SK-N-SH (cell line): ENCODE results near the gene TBRG4. TPM values are rescaled to one million over a fixed set of nuclear protein-coding genes. Genes with fewer than 3 reads are reported as not detected.

Experiments
- CTCF ChIA-PET: fragments of 300-600, 350-600 bp; formaldehyde crosslinking; extraction: SDS; loops from one replicate; lab custom pipeline; 2021; lab: Yijun Ruan, JAX
- POLR2A ChIA-PET: fragments of 350-600 bp; sonication (Branson Sonifier 250); formaldehyde crosslinking; extraction: SDS; loops from one replicate; lab custom pipeline; 2020; ENCODE audit warnings: antibody characterized with exemption, inconsistent platforms; lab: Yijun Ruan, JAX
- DNase-seq: peaks from one replicate; pipeline ENCODE4 v3.0.0; 2012
- H2AFZ ChIP-seq: fragments of 200-600 bp; sonication (generic); 2 replicates; pipeline ENCODE4 v1.8.1; 2016; ENCODE audit warnings: antibody characterized with exemption, mild to moderate bottlenecking, low read depth
- H3F3A ChIP-seq: fragments of 200-600 bp; sonication (generic); replicated peaks from 2 replicates; pipeline ENCODE3; 2016; ENCODE audit warnings: antibody characterized with exemption, mild to moderate bottlenecking; ENCODE audit not compliant: insufficient read depth
- H3K27ac ChIP-seq, 2 experiments: fragments of 200-500 bp in 1 of 2; fragments of 200-600 bp in 1 of 2; sonication (Bioruptor generic) in 1 of 2; sonication (generic), shearing (Covaris generic) in 1 of 2; 2 replicates each; pipeline versions ENCODE4 v1.5.1 to v1.6.1; 2014 to 2016; ENCODE audit warnings: low read depth in 2 of 2, inconsistent platforms in 1 of 2, low read length in 1 of 2, mild to moderate bottlenecking in 1 of 2, mixed read lengths in 1 of 2
- H3K27me3 ChIP-seq: fragments of 200-600 bp; sonication (generic), shearing (Covaris generic); 2 replicates; pipeline ENCODE4 v1.6.1; 2016; ENCODE audit warnings: mixed run types; ENCODE audit not compliant: insufficient read depth
- H3K36me3 ChIP-seq, 2 experiments: fragments of 200-500 bp in 1 of 2; fragments of 200-600 bp in 1 of 2; sonication (Bioruptor generic) in 1 of 2; sonication (generic) in 1 of 2; replicated peaks in 1 of 2; 2 replicates each; pipeline versions ENCODE3 to v1.5.1; 2014 to 2016; ENCODE audit warnings: low read length in 1 of 2, mild to moderate bottlenecking in 1 of 2; ENCODE audit not compliant: insufficient read depth in 2 of 2, control insufficient read depth in 1 of 2
- H3K4me1 ChIP-seq, 2 experiments: fragments of 200-500 bp in 1 of 2; fragments of 200-600 bp in 1 of 2; sonication (Bioruptor generic) in 1 of 2; sonication (generic), shearing (Covaris generic) in 1 of 2; 2 replicates each; pipeline versions ENCODE4 v1.5.1 to v1.6.1; 2014 to 2016; ENCODE audit warnings: low read depth in 1 of 2, low read length in 1 of 2, mixed run types in 1 of 2; ENCODE audit not compliant: insufficient read depth in 2 of 2, control insufficient read depth in 1 of 2
- H3K4me2 ChIP-seq: fragments of 200-600 bp; sonication (generic), shearing (Covaris generic); 2 replicates; pipeline ENCODE4 v1.6.1; 2017; ENCODE audit warnings: mixed run types
- H3K4me3 ChIP-seq, 2 experiments: fragments of 200-500 bp in 1 of 2; fragments of 200-600 bp in 1 of 2; sonication (Bioruptor generic) in 1 of 2; sonication (generic), shearing (Covaris generic) in 1 of 2; 2 replicates each; pipeline versions ENCODE4 v1.5.1 to v1.8.1; 2014 to 2016; ENCODE audit warnings: low read depth in 2 of 2, inconsistent platforms in 1 of 2, low read length in 1 of 2, mild to moderate bottlenecking in 1 of 2, mixed read lengths in 1 of 2, moderate library complexity in 1 of 2
- H3K79me2 ChIP-seq: fragments of 200-600 bp; sonication (generic); 2 replicates; pipeline ENCODE4 v1.8.1; 2017; ENCODE audit warnings: mild to moderate bottlenecking; ENCODE audit not compliant: insufficient read depth
- H3K9ac ChIP-seq: fragments of 200-600 bp; sonication (generic); 2 replicates; pipeline ENCODE4 v1.6.1; 2017; ENCODE audit warnings: mixed run types
- H3K9me2 ChIP-seq: fragments of 200-600 bp; sonication (generic); 2 replicates; pipeline ENCODE4 v1.6.1; 2017; ENCODE audit warnings: mixed run types
- H3K9me3 ChIP-seq: fragments of 200-600 bp; sonication (generic); 2 replicates; pipeline ENCODE4 v1.6.1; 2017; ENCODE audit warnings: mixed run types, mild to moderate bottlenecking, moderate library complexity
- H4K20me1 ChIP-seq: fragments of 200-600 bp; sonication (generic); 2 replicates; pipeline ENCODE4 v1.6.1; 2017; ENCODE audit warnings: mild to moderate bottlenecking, mixed run types; ENCODE audit not compliant: insufficient read depth
- EP300 ChIP-seq, 2 experiments: IDR thresholded peaks; 2 replicates each; pipeline versions ENCODE4 v1.4.0 to v1.6.1; 2012; ENCODE audit warnings: borderline replicate concordance in 1 of 2, low read depth in 1 of 2, low read length in 1 of 2
- EZH2phosphoT487 ChIP-seq: fragments of 200-600 bp; sonication (generic); IDR thresholded peaks from 2 replicates; pipeline ENCODE4 v1.6.1; 2017; ENCODE audit warnings: low read depth, mixed run types, mild to moderate bottlenecking, antibody characterized with exemption, moderate library complexity, borderline replicate concordance
- GABPA ChIP-seq: IDR thresholded peaks from 2 replicates; pipeline ENCODE4 v1.4.0; 2012; ENCODE audit warnings: low read depth, mild to moderate bottlenecking
- NRF1 ChIP-seq: IDR thresholded peaks from 2 replicates; pipeline ENCODE4 v1.6.1; 2012; ENCODE audit warnings: low read depth, mild to moderate bottlenecking, low read length
- RAD21 ChIP-seq: IDR thresholded peaks from 2 replicates; pipeline ENCODE4 v1.6.1; 2012; ENCODE audit warnings: mild to moderate bottlenecking, low read length
- RCOR1 ChIP-seq: fragments of 150-350 bp; IDR thresholded peaks from 2 replicates; pipeline ENCODE4 v1.6.1; 2017; ENCODE audit warnings: antibody characterized with exemption, low read length
- RXRA ChIP-seq: IDR thresholded peaks from 2 replicates; pipeline ENCODE4 v1.4.0; 2012; ENCODE audit warnings: low read depth, mild to moderate bottlenecking, borderline replicate concordance
- SMC3 ChIP-seq: IDR thresholded peaks from 2 replicates; pipeline ENCODE4 v1.6.1; 2012; ENCODE audit warnings: low read depth, low read length, improper control_type of control experiment
- TEAD4 ChIP-seq: IDR thresholded peaks from 2 replicates; pipeline ENCODE4 v1.4.0; 2012; ENCODE audit warnings: mild to moderate bottlenecking, borderline replicate concordance; ENCODE audit not compliant: insufficient read depth
- WGBS: methylation state at CpG from one replicate; pipeline ENCODE4 v1.1.6; 2017; ENCODE audit warnings: low lambda C conversion rate; 5-methylcytosine and 5-hydroxymethylcytosine counted together
- polyA plus RNA-seq, 3 experiments: library from polyadenylated mRNA; depleted of rRNA; stranded (reverse); fragments of >200 nt; gene quantifications; 2 replicates each; pipeline ENCODE4 v1.2.3, GENCODE V29; 2012
- TF ChIP-seq, protein P1 (sequence below): IDR thresholded peaks from 2 replicates; pipeline ENCODE4; 2012
- TF ChIP-seq, protein P2 (sequence below): fragments of 150-350 bp; IDR thresholded peaks from 2 replicates; pipeline ENCODE4 v1.6.1; 2016; ENCODE audit warnings: mild to moderate bottlenecking, low read depth, low read length

The TBRG4 gene
- polyA plus RNA-seq, 1 of the 3 experiments (the other 2 are of a cell fraction) = 76.2 TPM

DNA sequence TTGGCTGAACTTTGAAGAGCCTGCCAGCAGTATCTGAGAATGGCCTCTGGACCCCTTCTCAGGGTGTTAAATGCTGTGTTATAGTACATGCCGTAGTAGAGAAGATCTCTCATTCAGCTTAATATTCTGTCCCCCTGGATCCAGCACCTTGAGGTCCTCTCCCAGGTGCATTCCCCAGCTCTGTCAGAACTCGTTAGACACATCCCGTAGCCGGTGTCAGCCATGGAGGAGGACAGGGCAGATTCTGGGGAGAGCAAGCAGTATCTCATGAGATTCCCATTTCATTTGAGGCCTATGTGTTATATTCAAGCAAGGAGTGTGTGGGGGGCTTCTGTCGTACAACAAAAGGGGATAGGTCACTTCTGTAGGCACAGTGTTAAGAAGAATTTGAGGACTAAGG, 57.6 kb downstream of the TBRG4 start:
- no peak overlapping the region for H3K4me2 ChIP-seq
- no peaks in the 10 kb centered on the region for H3K9me2 ChIP-seq
- no peak overlapping the region for H3K9ac ChIP-seq
- peaks cover 0 to 2% of the 10 kb centered on the region in 2 experiments; a peak in 1 of 4 replicates for H3K4me1 ChIP-seq
- TF ChIP-seq, protein P1, sequence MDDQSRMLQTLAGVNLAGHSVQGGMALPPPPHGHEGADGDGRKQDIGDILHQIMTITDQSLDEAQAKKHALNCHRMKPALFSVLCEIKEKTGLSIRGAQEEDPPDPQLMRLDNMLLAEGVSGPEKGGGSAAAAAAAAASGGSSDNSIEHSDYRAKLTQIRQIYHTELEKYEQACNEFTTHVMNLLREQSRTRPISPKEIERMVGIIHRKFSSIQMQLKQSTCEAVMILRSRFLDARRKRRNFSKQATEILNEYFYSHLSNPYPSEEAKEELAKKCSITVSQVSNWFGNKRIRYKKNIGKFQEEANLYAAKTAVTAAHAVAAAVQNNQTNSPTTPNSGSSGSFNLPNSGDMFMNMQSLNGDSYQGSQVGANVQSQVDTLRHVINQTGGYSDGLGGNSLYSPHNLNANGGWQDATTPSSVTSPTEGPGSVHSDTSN = no peak
- TF ChIP-seq, protein P2, sequence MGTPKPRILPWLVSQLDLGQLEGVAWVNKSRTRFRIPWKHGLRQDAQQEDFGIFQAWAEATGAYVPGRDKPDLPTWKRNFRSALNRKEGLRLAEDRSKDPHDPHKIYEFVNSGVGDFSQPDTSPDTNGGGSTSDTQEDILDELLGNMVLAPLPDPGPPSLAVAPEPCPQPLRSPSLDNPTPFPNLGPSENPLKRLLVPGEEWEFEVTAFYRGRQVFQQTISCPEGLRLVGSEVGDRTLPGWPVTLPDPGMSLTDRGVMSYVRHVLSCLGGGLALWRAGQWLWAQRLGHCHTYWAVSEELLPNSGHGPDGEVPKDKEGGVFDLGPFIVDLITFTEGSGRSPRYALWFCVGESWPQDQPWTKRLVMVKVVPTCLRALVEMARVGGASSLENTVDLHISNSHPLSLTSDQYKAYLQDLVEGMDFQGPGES = no peak
- TF ChIP-seq SMC3 = no peak
- no peak for TF ChIP-seq RXRA
- TF ChIP-seq GABPA = no peak
- no peak for TF ChIP-seq TEAD4
- TF ChIP-seq RCOR1 = no peak
- no peak for TF ChIP-seq EP300 (IDR thresholded peaks at IDR 0.05; ENCODE audit: borderline replicate concordance in 1 of 2, low read depth in 1 of 2, low read length in 1 of 2)
- no peak for TF ChIP-seq RAD21
- H3K4me3 ChIP-seq = no peak overlapping the region
- H3K27ac ChIP-seq = no peak overlapping the region
- CTCF ChIA-PET = interaction anchor here (1.7 kb wide), 1 partner anchor 16 kb away, joined by 5 read pairs; no protein-coding TSS in a partner anchor
- H4K20me1 ChIP-seq = no peaks in the 10 kb centered on the region
- 99% methylated on average over 5 of the region's 5 CpGs for WGBS
- POLR2A ChIA-PET = no interaction called here
- peaks cover 8 to 29% of the 10 kb centered on the region in 2 experiments for H3K36me3 ChIP-seq
- no peaks in the 10 kb centered on the region for H3K9me3 ChIP-seq
- H2AFZ ChIP-seq = no peak overlapping the region
- peaks cover 36% of the 10 kb centered on the region for H3K79me2 ChIP-seq
- no peak for DNase-seq
- peaks cover 7% of the 10 kb centered on the region for H3F3A ChIP-seq
- no peaks in the 10 kb centered on the region for H3K27me3 ChIP-seq

DNA sequence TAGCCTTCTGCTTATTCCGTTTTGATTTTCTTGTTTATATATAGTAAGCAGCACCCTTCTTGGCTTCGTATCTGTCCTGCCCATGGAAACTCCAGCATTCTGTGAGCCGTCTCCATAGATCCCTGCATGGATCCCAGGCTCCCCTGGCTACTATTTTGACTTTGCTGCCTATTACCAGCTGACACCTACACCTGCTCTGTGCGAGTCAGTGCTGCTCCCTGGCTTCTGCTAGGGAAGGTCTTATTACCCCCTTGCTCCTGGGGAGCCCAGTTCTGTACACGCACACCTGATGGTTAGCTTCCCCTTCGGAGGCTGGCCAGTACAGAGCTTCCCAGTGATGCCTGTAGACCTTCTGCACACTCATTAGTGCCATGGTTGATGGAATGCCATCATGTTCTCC, 58.1 kb downstream of the TBRG4 start:
- POLR2A ChIA-PET = no interaction called here
- CTCF ChIA-PET = interaction anchor here (1.1 to 2.6 kb wide), 2 partner anchors 17 to 19 kb away, joined by 3 to 9 read pairs; no protein-coding TSS in a partner anchor

More for the DNA sequence above, 58.1 kb downstream of the TBRG4 start:
- no peak overlapping the region for H3K4me3 ChIP-seq
- H3K4me2 ChIP-seq = no peak overlapping the region
- no peak for DNase-seq
- H3K36me3 ChIP-seq = peaks cover 13 to 29% of the 10 kb centered on the region in 2 experiments
- H3K27me3 ChIP-seq = no peaks in the 10 kb centered on the region
- H3K9me3 ChIP-seq = no peaks in the 10 kb centered on the region
- H3K9me2 ChIP-seq = no peaks in the 10 kb centered on the region
- H3K9ac ChIP-seq = no peak overlapping the region
- peaks cover 31% of the 10 kb centered on the region; the same call in 1 of the 2 replicates for H3K79me2 ChIP-seq
- peaks cover 0 to 2% of the 10 kb centered on the region in 2 experiments; a peak in 1 of 4 replicates for H3K4me1 ChIP-seq
- no peak for TF ChIP-seq NRF1
- no peak for TF ChIP-seq RAD21
- TF ChIP-seq EZH2phosphoT487 = no peak
- no peaks in the 10 kb centered on the region for H4K20me1 ChIP-seq
- peaks cover 10% of the 10 kb centered on the region for H3F3A ChIP-seq
- WGBS = 98% methylated on average over 6 of the region's 6 CpGs
- H3K27ac ChIP-seq = no peak overlapping the region
- H2AFZ ChIP-seq = no peak overlapping the region
